Midbrain (tissue), 1 donor: ENCODE results near the gene NAB2.
"Not testable (repeated sequence)": the region's sequence is repeated elsewhere in the genome, so short reads cannot be mapped to it uniquely, and the experiment has no call there.

Experiments used
- DNase-seq: peaks from one replicate; lab custom pipeline; 2025; lab: John Stamatoyannopoulos, UW

NAB2 gene, protein sequence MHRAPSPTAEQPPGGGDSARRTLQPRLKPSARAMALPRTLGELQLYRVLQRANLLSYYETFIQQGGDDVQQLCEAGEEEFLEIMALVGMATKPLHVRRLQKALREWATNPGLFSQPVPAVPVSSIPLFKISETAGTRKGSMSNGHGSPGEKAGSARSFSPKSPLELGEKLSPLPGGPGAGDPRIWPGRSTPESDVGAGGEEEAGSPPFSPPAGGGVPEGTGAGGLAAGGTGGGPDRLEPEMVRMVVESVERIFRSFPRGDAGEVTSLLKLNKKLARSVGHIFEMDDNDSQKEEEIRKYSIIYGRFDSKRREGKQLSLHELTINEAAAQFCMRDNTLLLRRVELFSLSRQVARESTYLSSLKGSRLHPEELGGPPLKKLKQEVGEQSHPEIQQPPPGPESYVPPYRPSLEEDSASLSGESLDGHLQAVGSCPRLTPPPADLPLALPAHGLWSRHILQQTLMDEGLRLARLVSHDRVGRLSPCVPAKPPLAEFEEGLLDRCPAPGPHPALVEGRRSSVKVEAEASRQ

DNA sequence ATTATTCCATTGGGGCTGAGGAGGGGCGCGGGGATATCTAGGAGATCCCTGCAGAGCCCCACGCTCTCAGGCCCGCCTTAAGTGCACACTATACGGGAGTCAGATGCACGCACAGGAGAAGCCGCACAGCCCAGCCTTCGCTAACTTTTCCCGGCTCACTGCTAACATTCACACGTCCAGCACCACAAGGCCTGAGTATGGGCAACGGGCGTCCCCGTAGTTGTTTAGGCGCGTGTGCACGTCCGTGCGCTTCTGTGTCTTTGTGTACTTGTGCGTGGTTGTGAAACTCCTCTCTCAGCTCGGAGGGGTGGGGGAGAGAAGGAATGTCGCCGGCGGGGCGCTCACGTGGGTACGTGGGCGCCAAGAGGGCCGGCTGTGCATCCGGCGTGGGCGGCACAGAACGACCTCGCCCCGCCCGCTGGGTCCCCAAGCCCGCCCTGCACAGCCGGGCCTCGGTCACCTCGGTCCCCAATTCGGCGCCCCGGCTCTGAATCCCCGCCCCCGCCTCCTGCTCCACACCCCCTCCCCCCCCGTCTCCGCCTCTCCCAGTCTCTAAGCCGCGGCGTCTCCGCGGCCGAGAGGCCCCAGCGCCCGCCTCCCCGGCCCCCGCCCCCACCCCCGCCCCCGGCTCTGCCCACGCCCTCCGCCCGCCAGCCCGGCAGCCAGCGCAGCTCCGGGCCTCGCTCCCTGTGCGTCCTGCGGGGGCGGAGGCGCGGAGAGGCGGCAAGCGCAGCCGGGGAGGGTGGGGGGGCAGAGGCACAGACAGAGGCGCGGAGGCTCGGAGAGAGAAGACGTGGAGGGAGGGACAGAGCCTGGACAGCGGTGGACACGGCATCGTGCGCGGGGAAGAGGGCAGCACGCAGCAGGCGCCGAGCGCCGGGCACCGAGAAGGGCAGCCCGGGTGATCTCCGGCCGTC lies at the start of gene NAB2:
TSS of gene NAB2 (plus strand) at position 761 of the 917 bp plus-strand sequence. CDS start 158 bp downstream, outside the sequence.
- DNase-seq = peak; percentile 87

DNA sequence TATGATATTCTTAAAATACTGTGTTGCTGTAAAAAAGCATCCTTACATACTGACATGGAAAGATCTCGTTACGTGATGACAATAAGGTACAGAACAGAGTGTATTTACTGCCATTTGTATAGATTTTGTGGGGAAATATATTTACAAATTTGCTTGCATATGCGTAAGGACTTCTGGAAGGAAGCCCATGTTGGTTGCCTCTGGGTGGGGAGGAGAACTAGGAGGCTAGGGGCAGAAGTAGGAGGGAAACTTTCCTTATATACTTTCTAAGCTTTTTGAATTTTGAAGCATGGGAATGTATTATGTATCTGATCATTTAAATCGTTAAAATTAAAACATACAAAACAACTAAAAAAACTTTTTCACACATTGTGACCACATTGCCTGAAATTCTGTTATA lies 48.7 kb upstream of the NAB2 start:
- no peak for DNase-seq

DNA sequence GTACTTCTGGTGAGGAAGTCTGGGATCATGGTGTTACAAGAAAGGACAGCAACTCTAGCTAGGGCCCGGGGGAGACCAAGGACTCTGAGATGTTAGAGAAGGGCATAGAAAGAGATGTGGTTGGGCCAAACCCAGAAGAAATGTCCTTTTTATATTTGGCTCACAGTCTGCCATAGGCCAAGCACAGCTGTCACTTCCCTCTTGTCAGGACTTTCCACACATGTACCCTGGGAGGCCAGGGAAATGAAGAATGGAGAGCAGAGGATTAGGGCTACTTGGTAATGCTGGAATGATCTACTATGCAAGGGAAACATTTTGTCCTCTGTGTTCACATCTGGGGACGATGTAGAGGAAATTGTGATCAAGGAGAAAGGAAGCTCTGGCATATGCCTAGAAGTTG lies 48.2 kb upstream of the NAB2 start:
- DNase-seq = no peak

DNA sequence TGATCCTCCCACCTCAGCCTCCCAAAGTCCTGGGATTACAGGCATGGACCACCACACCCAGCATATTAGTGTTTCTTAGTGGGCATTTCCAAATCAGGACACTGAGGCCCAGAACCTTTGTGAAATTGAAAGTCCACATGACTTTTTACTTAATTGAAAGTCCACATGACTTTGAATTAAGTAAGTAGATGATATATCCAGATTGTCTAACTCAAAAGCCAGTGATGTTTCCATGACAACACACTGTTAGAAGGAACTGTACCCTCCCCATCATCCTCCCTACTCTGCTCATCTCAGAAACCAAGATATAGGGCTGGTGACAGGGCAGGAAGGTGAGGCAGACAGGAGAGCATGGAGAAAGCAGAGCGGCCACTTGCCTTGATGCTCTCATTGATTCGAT lies 46.2 kb upstream of the NAB2 start:
- no peak for DNase-seq

DNA sequence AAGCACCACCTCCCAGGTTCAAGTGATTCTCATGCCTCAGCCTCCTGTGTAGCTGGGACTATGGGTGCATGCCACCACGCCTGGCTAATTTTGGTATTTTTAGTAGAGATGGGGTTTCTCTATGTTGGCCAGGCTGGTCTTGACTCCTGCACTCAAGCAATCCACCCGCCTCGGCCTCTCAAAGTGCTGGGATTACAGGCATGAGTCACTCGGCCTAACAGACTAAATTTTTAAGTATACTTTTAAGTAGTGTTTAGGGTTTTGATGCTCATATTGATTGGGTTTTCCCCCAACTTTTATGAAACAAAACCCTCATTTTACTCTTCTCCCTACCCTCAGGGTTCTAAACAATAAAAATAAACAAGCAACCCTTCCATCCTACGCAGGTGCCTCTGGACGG lies 44.4 kb upstream of the NAB2 start:
- DNase-seq = no peak

DNA sequence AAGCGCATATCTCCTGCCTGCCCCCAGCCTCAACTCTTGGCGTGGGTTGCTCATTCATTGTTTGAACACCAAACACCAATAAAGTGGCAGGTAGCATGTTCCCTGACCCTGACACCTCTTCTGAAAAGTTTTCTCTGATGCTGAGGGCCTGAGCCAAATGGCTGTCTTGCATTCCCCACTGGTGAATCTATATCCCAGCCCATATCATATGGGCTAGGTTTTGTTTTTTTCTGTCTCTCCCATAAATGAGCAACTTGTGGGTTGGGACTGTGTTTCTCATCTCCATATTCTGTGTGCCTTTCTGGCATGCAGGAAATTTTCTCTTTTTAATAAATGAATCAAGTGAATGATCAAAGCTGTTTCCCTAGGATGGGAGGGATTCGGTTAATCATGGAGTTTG lies 44.0 kb upstream of the NAB2 start:
- DNase-seq = no peak

DNA sequence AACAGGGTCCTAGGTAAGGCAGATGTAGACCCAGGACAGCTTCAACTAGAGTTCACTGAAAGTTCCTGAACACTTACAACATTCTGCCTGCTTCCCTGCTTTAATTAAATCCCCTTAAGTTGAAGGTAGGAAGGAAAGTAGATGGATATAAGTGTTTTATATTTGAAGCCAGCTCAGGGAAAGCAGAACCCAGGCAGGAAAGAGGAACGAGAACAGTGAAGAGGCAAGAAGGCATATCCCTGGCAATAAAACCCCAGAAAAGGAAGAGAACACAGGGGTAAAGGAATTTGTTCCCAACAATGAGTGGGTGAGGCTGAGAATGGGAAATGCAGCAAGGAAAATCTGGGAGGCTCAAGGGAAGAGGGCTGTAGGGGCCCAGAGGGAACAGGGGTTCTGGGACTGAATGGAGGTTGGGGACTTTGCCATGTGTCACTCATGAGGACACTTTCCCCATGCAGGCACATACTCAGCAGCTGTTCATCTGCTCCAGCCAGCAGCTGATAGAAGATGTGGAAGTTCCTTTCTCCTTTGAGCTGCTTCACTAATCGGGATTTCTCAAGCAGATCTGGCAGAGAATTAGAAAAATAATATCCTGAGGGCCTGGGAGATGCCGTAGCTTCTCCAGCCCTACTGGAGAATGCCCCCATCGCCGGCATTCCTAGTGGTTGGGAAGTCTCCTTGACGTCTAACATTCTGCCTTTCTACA lies 42.7 kb upstream of the NAB2 start:
- no peak for DNase-seq

DNA sequence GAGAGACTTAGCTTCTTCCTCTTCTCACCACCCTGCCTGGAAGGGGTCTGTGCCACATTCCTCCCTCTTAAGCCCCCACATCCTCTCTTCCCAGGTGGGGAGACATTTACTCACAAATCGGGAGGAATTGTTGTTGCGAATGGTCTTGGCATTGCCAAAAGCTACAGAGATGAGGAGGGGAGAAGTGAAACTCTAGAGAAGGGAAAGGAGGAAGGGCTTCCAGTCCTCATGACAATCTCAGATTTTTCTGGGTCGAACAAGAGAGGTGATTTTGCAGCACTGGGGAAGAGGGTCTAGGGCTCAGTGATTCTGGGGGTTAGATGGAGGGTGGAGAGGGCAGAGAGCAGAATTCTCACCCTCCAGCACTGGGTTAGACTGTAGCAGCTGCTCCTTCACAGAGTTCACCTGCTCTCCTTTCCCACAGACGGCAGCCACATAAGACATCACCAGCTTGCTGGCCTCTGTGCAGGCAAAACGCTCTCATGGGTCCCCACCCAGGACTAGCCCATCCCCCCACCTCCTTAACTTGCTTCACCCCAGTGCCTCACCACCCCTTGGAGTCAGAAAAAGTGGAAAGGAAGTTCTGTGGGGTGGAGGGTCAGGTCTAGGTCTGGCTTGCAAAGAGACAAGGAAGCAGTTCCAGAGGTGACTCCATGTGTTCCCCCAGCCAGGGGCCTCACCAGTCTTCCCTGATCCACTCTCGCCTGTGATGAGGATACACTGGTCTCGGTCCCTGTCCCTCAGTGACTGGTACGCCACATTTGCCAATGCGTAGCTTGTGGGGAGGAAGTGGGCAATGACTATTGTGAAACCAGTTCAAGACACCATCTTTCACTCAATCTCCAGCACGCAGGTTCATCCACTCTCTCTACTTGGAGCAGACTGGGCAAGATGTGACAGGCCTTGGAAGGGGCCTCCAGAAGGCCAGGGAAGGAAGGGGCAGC lies 41.7 kb upstream of the NAB2 start:
- DNase-seq = no peak

DNA sequence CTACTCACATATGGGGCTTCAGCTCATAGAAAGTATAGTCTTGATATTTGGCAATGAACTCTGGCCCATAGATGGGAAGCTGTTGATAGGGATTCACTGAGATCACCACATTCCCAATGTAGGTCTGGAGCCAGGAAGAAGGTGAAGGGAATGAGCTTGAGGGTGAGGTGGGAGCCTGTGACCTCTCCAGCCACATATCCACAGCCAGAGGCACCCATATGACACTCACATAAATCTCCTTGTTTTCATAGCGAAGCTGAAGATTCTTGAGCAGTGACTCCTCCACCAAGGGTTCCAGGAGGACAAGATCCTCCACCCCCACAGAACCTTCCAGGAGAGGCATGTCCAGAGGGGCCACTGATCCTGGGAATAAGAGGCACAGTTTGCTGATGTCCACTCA lies 40.9 kb upstream of the NAB2 start:
- no peak for DNase-seq

DNA sequence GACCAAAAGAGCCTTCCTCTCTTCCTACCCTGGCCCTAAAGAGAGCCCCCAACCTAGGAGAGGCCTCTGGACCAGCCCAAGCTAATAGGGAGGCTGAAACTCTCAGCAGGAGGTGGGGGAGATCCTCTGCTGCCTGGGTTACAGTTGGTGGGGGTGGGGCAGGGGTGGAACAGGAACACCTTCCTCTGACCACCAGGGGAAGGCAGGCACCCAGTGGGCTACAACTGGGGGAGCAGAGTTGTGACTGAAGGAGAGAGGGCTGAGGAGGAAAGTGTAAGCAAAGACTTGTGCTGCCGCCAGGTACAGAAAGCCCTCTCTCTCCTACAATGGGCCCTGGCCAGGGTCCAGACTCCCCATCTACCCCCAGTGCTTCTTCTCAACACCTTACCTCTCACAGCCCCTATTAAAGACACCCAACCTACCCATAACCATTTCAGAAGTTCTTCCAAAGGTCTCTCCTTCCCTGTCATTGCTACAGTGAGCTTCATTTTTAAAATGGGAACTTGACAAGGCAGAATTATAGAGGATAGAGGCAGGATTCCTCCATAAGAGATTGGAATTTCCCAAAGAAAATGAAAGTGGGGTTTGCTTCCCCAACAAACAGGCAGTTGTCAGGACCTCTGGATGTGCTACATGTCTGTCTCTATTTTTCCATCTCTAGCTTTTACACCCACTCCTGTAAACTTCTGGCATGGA lies 40.3 kb upstream of the NAB2 start:
- DNase-seq = no peak

DNA sequence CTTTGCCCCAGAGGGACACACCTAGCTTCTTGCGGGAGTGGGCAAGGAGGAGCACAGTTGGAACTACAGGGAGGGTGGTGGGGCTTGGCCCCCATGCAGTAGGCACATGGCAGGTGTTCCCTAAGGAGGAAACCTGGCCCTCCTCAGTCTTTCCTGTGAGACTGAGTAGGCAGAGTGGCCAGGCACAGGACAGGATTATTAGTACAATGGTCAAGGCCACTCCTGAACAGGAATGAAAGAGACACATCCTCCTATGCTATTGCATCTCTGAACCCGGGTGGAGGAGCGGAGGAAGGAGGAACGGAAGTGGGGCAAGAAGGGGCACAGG lies 39.8 kb upstream of the NAB2 start:
- DNase-seq = no peak

DNA sequence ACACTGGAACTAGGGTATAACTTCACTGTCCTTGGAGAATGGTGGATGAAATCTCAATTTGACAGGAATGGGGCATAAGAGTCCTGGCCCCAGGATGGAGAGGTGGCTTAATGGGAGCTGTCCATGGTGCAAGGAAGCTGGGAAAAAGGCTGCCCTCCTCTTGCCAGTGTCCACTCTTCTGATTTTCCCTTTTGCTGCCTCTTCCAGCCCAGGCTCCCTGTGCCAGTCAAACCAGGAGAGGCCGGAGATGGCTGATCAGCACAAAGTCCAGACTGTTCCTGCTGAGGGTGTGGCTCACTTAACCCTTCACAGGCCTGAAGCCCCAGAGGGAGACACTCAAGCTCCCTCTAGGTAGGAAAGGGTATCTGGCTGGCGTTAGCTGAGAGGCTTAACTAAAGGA lies 39.0 kb upstream of the NAB2 start, which contains the start of gene MYO1A:
TSS of gene MYO1A (minus strand) at position 240 of the 400 bp plus-strand sequence. CDS start 1,806 bp downstream, outside the sequence.
- no peak for DNase-seq

DNA sequence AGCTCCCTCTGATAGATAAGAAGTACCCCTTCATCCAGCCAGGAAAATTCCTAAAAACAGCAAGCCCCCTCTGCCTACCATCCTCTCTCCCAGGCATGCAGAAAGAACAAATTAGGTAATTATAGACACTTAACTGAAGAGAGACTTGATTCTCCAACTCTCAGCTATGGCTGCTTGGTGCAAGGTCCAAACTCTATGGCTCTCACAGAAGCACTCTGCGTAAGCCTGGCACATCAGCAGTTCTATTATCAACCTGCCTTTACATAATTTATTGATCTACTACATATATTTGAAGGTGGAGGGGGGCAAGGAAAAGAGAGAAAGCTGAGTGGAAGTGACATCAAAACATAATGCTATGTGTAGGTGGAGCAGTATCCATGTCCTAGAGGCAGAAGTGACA lies 37.9 kb upstream of the NAB2 start:
- DNase-seq = no peak

DNA sequence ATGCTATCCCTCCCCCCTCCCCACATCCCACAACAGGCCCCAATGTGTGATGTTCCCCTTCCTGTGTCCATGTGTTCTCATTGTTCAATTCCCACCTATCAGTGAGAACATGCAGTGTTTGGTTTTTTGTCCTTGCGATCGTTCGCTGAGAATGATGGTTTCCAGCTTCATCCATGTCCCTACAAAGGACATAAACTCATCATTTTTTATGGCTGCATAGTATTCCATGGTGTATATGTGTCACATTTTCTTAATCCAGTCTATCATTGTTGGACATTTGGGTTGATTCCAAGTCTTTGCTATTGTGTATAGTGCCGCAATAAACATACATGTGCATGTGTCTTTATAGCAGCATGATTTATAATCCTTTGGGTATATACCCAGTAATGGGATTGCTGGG lies 35.8 kb upstream of the NAB2 start:
- not testable (repeated sequence) for DNase-seq

DNA sequence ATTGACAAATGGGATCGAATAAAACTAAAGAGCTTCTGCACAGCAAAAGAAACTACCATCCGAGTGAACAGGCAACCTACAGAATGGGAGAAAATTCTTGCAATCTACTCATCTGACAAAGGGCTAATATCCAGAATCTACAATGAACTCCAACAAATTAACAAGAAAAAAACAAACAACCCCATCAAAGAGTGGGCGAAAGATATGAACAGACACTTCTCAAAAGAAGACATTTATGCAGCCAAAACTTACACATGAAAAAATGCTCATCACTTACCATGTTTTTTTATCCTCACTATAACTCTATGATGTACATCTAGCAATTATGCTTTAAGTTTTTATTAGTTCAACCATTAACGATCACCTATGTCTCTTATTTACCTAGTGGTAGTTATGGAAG lies 35.0 kb upstream of the NAB2 start:
- DNase-seq = not testable (repeated sequence)

DNA sequence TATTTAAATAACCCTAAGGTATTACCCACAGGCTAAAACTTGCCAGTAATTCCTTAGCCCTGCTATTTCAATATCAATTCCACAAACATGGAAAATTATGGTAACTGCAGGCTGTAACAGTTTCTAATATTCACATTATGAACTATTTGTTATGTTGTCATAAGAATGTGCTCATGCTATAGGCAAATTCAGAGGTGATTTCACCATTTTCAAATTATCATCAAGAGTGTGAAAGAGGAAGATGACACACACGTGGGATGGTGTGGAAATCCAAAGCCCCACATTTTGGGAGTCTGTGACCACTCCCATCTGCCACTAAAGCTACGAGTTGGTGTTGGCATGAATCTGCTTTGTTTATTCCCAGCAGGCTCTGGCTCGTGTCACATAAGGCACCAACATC lies 33.1 kb upstream of the NAB2 start:
- no peak for DNase-seq

DNA sequence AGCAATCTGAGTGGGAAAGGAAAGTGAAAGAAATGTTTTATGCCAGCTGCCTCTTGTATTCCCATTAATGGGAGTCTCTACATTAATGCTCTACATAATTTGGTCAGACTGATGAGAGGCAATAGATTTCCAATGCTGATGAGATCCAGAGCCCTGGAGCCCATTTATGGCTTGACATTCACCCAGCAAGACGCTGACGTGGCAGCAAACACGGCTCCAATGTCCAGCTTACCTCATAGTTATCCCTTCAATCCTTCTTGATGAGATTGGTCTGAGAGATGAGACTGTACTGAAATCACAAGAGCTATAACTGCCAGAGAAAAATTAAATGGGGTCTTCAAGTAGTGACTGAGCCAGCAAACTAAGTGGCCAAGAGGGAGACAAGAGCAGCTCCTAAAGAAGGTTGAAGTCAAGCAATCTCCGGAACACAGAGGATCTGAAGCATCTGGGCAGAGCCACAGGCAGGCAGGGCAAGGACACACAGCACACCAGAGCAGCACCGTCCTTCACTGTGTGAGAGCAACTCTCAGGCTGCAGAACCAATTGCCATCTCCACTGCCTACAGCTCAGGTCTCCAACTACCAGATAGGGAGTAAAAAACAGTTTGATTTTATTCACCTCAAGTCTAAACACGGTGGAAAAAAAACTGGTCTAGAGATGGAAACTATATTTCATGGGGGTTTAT lies 31.7 kb upstream of the NAB2 start:
- no peak for DNase-seq

DNA sequence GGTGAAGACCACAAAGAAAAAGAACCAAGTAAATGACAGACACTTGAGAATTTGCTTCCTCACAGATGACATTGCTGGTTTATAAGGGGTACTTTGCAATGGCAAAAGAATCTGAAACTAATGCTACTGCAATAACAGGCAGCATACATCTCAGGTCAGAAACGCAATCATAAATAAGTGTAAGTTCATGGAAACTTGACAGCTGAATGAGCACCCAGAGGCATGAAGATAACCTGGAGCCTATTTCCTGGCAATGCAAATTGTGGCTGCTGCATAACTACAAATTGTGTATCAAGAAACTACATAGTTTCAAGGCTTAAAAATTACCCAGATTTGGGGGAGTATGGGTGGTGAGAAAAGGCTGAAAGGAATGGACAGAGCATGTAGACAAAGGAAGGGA lies 30.5 kb upstream of the NAB2 start:
- DNase-seq = no peak

DNA sequence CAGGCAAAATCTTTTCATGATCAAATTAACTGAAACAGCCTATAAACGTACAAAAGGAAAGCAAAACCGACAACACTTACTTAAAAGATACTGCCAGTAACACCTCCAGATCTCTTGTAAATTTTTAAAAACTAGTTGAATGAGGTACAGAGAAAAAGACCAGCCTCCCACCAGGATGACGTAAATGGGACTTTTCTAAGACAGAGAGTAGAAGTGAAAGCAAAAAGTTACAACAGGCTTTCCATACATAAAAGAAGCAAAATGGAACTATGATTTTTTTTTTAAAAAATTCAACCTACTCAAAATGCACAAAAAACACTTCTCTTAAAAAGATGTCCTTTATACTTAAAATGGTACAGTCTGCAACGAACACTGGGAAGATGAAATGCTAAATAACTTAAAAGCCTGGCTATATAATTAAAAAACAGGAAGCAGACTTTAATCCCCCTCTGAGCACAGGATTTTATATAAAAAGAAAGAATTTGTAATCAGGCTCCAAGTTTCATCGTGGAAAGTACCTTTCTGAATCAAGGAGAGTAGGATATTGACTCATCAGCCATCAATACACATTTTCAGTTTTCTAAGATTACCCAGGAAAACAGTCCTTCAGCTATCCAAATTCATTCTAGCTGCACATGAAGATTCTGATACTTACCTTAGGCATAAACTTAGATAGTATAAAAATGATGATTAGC lies 24.8 kb upstream of the NAB2 start:
- DNase-seq = no peak
